Cortex of kidney (tissue), 1 donor: ENCODE results near the gene RNU4-1.
"Not testable (repeated sequence)": the region's sequence is repeated elsewhere in the genome, so short reads cannot be mapped to it uniquely, and the experiment has no call there.

Experiments used
- DNase-seq: peaks from one replicate; lab custom pipeline; 2025; lab: John Stamatoyannopoulos, UW

The RNU4-1 gene

GRCh38 chr12:120258323-120258896 is 34.6 kb downstream of the RNU4-1 start:
- DNase-seq: no peak

DNA sequence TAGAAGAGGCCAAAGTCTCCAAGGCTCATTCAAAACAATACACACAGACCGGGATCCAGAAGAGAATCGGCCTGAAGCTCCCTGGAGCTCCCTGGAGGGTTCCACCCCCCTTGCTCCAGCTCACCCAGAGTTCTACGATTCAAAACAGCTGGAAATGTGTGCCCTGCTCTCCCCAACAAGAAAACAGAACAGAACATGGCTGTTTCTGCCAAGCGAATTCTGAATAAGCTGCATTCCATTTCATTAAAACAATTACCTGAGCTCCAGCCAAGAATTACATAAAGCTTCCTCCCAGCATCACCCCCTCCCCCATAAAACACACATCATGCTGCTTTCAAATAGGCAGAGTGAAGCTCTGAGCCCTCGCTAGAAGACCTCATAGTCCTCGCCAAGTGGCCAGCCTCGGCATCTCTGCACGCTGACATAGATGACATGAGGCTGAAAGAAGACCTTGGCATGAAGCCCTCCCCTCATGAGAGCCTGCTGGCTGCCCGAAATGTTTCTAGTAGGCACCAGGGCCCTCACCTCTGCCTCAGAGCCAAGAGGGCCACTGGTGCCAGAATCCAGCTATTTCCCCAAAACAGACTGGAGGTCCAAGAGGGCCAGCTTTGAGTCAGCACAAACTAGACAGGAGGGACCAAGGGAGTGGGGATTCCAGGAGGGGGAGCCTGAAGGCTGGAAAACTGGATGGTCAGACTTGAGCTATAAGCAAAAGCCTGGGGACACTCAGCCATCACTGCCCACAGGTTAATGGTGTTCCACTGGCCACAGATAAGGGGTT is 35.8 kb downstream of the RNU4-1 start:
- no peak for DNase-seq

- no peak for DNase-seq
Observed at GRCh38 chr12:120254809-120255208, 38.2 kb downstream of the RNU4-1 start.

GRCh38 chr12:120253313-120253712 is 39.7 kb downstream of the RNU4-1 start:
- not testable (repeated sequence) for DNase-seq

- DNase-seq: no peak
Observed at GRCh38 chr12:120252071-120252906, 40.7 kb downstream of the RNU4-1 start.

DNA sequence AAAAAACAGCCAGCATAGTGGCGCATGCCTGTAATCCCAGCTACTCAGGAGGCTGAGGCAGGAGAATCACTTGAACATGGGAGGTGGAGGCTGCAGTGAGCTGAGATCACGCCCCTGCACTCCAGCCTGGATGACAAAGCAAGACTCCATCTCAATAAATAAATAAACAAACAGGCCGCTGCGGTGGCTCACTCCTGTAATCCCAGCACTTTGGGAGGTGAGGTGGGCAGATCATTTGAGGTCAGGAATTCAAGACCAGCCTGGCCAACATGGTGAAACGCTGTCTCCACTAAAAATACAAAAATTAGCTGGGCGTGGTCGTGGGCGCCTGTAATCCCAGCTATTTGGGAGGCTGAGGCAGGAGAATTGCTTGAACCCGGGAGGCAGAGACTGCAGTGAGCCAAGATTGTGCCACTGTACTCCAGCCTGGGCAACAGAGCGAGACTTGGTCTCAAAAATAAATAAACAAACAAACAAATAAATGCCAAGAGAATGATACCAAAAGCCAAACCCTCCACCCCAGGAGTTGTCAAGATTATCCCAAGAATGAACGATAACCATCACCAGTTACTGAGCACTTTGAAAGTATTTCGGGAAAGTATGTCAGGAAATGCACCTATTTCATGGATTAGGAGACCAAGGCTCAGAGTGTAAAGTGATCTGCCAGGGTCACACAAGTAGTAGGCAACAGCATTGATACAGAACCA is 41.5 kb downstream of the RNU4-1 start:
- not testable (repeated sequence) for DNase-seq

DNA sequence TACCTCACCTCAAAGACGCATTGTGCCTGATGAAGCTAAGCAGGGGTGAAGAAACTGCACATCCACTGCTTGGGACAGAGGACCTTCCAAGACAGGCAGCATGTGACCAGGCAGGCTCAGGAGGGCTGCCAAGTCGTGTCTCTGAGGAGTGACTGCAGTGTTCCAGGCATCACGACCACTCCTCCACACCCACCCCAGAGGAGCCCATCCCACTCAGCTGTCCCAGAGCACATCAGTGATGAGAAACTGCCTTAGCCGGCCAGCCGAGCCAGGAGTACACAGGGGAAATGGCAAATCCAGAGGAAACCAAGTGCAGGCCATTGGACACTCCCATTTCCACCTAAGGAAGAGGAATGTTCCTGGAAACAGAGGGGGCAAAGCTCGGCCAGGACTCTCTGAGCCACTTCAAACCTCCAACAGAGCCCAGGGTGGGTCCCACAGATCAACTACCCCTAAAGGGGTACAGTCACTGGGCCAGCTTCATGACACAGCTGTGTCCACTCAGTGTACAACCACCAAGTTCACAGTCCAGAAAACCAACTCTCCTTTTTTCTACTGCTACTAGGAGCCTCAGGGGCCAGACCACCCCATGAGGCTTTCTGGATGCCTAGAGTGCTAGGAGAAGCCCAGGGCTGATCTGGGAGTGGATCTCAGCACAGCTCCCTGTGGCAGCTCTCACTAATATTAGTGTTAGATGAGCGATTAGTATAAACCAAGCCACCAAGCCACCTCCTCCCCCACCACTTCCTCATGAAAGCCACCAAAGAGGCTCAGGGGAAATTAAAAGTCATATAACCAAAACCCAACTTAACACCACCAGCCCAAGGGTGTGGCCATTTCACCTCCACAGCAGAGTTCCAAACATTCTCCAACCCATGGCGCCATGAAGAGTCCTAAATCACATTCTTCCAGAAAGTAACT is 42.9 kb downstream of the RNU4-1 start:
- DNase-seq: no peak

- no peak for DNase-seq
Observed at GRCh38 chr12:120249266-120249874, 43.7 kb downstream of the RNU4-1 start.

- DNase-seq: no peak
Observed at GRCh38 chr12:120247621-120248030, 45.4 kb downstream of the RNU4-1 start.

GRCh38 chr12:120247183-120247582 is 45.9 kb downstream of the RNU4-1 start:
- DNase-seq: no peak

DNA sequence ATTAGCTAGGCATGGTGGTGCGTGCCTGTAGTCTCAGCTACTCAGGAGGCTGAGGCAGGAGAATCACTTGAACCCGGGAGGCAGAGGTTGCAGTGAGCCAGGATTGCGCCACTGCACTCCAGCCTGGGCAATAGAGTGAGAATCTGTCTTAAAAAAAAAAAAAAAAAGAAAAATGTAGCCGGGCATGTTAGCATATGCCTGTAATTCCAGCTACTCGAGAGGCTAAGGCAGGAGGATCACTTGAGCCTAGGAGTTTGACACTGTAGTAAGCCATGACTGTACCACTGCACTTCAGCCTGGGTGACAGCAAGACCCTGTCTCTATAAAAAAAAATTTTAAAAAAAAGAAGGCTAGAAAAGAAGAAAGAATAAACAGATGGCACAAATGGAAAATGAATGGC is 46.3 kb downstream of the RNU4-1 start:
- DNase-seq: not testable (repeated sequence)
